Measurements from ENCODE around the gene SMIM35. TPM values are rescaled to one million over a fixed set of nuclear protein-coding genes. Genes with fewer than 3 reads are reported as not detected.

Gene SMIM35
- total RNA-seq, 1 donor from 2014 or later, result not detected

GRCh38 chr11:118048472-118049370 is 38.0 kb downstream of the SMIM35 start:
- DNase-seq, result no peak
- Mint-ChIP-seq H3K9me3 (ENCODE audit: unreplicated experiment) (no peaks in the 10 kb centered on the region), H3K36me3 (ENCODE audit: unreplicated experiment) (no peaks in the 10 kb centered on the region), H3K27me3 (ENCODE audit: unreplicated experiment) (peaks cover 4% of the 10 kb centered on the region), H3K4me3 (ENCODE audit: unreplicated experiment) (no peak overlapping the region), H3K27ac (ENCODE audit: unreplicated experiment) (no peak overlapping the region), H3K4me1 (ENCODE audit: low read depth, unreplicated experiment) (no peaks in the 10 kb centered on the region)
- no peak for TF ChIP-seq CTCF (IDR thresholded peaks at IDR 0.05; ENCODE audit: partially characterized antibody, unreplicated experiment)

- H3K4me3 Mint-ChIP-seq (ENCODE audit: unreplicated experiment), result no peak overlapping the region
- H3K4me1 Mint-ChIP-seq (ENCODE audit: low read depth, unreplicated experiment), result no peaks in the 10 kb centered on the region
- no peaks in the 10 kb centered on the region for H3K9me3 Mint-ChIP-seq (ENCODE audit: unreplicated experiment)
- H3K36me3 Mint-ChIP-seq (ENCODE audit: unreplicated experiment), result no peaks in the 10 kb centered on the region
- TF ChIP-seq CTCF (IDR thresholded peaks at IDR 0.05; ENCODE audit: partially characterized antibody, unreplicated experiment), result no peak
- no peak overlapping the region for H3K27ac Mint-ChIP-seq (ENCODE audit: unreplicated experiment)
- peaks cover 4% of the 10 kb centered on the region for H3K27me3 Mint-ChIP-seq (ENCODE audit: unreplicated experiment)
- DNase-seq, result no peak
These were observed 39.0 kb downstream of the SMIM35 start for GRCh38 chr11:118047749-118048148.

- Mint-ChIP-seq H3K4me3 (ENCODE audit: unreplicated experiment) (no peak overlapping the region), H3K27ac (ENCODE audit: unreplicated experiment) (no peak overlapping the region), H3K27me3 (ENCODE audit: unreplicated experiment) (peaks cover 2% of the 10 kb centered on the region), H3K9me3 (ENCODE audit: unreplicated experiment) (no peaks in the 10 kb centered on the region), H3K4me1 (ENCODE audit: low read depth, unreplicated experiment) (no peaks in the 10 kb centered on the region), H3K36me3 (ENCODE audit: unreplicated experiment) (no peaks in the 10 kb centered on the region)
- no peak for TF ChIP-seq CTCF (IDR thresholded peaks at IDR 0.05; ENCODE audit: partially characterized antibody, unreplicated experiment)
- no peak for DNase-seq
These were observed 39.6 kb downstream of the SMIM35 start for GRCh38 chr11:118046964-118047700.

GRCh38 chr11:118046051-118046963 is 40.5 kb downstream of the SMIM35 start:
- H3K4me1 Mint-ChIP-seq (ENCODE audit: low read depth, unreplicated experiment), result no peaks in the 10 kb centered on the region
- H3K9me3 Mint-ChIP-seq (ENCODE audit: unreplicated experiment), result no peaks in the 10 kb centered on the region
- no peaks in the 10 kb centered on the region for H3K36me3 Mint-ChIP-seq (ENCODE audit: unreplicated experiment)
- DNase-seq, result no peak
- H3K27ac Mint-ChIP-seq (ENCODE audit: unreplicated experiment), result no peak overlapping the region
- H3K4me3 Mint-ChIP-seq (ENCODE audit: unreplicated experiment), result no peak overlapping the region
- no peak for TF ChIP-seq CTCF (IDR thresholded peaks at IDR 0.05; ENCODE audit: partially characterized antibody, unreplicated experiment)
- peaks cover 2% of the 10 kb centered on the region for H3K27me3 Mint-ChIP-seq (ENCODE audit: unreplicated experiment)

Measured in glutamatergic neuron (in vitro differentiated cells).